Uterus (tissue), 4 donors: ENCODE results near the gene FASN. TPM values are rescaled to one million over a fixed set of nuclear protein-coding genes. Genes with fewer than 3 reads are reported as not detected.
"Not testable (repeated sequence)": the region's sequence is repeated elsewhere in the genome, so short reads cannot be mapped to it uniquely, and the experiment has no call there.

Experiments used
- DNase-seq, 2 donors: peaks; one replicate each; pipeline ENCODE4 v3.0.0-alpha.2; 2019 to 2020
- H3K27ac ChIP-seq, 2 donors: fragments of 200-600 bp; sonication (generic); 1 replicate in 1 of 2; 2 replicates in 1 of 2; pipeline ENCODE4 v1.5.1; 2016 to 2018
- H3K27me3 ChIP-seq, 2 donors: fragments of 200-600 bp; sonication (generic); one replicate each; pipeline ENCODE4 v1.5.1; 2018 to 2019; ENCODE audit warnings: control low read depth in 1 of 2
- H3K36me3 ChIP-seq, 2 donors: fragments of 200-600 bp; sonication (generic); one replicate each; pipeline ENCODE4 v1.5.1; 2019; ENCODE audit warnings: control low read depth in 1 of 2
- H3K4me1 ChIP-seq, 2 donors: fragments of 200-600 bp; sonication (generic); one replicate each; pipeline ENCODE4 v1.5.1; 2018 to 2019; ENCODE audit warnings: control low read depth in 1 of 2
- H3K4me3 ChIP-seq, 2 donors: fragments of 200-600 bp; sonication (generic); 1 replicate in 1 of 2; 2 replicates in 1 of 2; pipeline ENCODE4 v1.5.1; 2018 to 2019; ENCODE audit warnings: mild to moderate bottlenecking in 1 of 2
- H3K9me3 ChIP-seq, 2 donors: fragments of 200-600 bp; sonication (generic); one replicate each; pipeline ENCODE4 v1.5.1; 2019; ENCODE audit warnings: control low read depth in 1 of 2
- POLR2A ChIP-seq, 2 donors: fragments of 450-650 bp; IDR thresholded peaks; one replicate each; pipeline ENCODE4 v1.6.1; 2016; ENCODE audit warnings: antibody characterized with exemption in 2 of 2, mild to moderate bottlenecking in 1 of 2, moderate library complexity in 1 of 2
- intact Hi-C: fragments of 100-400 bp; cut with DNase I; formaldehyde crosslinking; loops from one replicate; pipeline ENCODE4 v1.15.1; 2023; ENCODE audit warnings: low total_unique reads
- total RNA-seq, 4 donors: library from RNA; depleted of rRNA in 3 of 4; stranded (reverse); fragments of >200 nt in 3 of 4; gene quantifications; one replicate each; pipeline versions ENCODE4 v1.1.0 to v1.2.4, GENCODE V29; 2014 to 2023
- TF ChIP-seq, protein P1 (sequence below), 4 experiments: fragments of 200-600 bp in 2 of 4; fragments of 450-650 bp in 2 of 4; sonication (generic) in 2 of 4; IDR thresholded peaks; one replicate each; pipeline ENCODE4 v1.5.1; 2016 to 2019; ENCODE audit warnings: antibody characterized with exemption in 4 of 4, mild to moderate bottlenecking in 2 of 4, moderate library complexity in 1 of 4
- donor health status: DM: yes; HTN: yes; CAD: no.

Gene FASN
- total RNA-seq, 4 donors from 2014 or later: 5.3 to 59.4 (median 23.4) TPM

DNA sequence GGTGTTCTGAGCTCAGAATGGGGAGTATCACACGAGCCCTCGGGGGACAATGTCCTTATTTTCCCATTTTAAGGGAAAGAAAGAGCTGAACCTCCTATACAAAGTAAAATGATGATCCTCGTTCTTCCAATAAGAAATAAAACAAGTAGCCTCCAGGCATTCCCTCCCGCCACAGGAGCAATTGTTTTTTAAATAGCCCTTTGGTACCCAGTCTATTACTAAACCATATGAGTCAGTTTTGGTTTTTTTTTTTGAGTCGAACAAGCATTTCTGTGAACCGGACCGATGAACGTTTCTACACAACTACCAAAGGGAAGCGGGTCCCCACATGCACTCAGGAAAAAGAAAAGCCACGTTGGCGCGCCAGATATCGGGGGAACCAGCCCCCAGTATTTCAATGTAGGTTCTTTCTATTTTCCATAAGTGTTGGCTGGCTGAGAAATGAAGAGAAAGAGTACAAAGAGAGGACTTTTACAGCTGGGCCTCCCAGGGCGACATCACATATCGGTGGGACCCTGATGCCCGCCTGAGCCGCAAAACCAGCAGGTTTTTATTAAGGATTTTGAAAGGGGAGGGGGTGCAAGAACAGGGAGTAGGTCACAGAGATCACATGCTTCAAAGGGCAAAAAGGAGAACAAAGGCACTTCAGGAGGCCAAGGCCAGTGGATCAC, 56.8 kb downstream of the FASN start:
- intact Hi-C loops: no loop called here

DNA sequence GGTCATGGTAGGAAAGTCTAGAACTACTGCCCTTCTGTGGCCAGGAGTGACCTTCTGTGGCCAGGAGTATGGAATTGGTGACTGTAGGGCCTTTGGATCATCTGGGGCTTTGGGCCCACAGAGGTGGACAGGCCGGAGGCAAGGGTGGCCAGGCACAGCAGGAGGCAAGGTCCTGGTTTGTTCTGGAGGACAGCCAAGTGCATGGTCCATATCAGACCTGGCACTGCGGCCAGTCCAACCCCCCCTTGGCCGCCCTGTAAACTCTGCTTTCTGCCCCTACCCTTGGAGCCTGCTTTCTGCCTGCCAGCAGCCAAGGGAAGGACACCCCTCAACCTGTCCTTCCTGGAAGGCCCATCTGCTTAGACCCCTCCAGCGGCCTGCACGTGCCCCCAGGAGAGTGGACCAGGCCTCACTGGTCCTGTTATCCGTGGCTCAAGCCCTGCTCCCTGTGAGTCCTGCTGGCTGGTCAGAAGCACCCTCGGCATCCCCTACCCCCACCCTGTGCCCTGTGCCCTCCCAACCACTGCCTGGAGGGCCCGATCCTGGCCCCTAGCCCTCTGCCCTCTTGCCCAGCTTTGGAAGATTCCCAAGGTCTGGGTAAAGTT, 58.2 kb downstream of the FASN start:
- intact Hi-C loops: no loop called here
- Histone ChIP-seq H3K9me3 (no peaks in the 10 kb centered on the region), H3K27ac (no peak overlapping the region), H3K27me3 (no peaks in the 10 kb centered on the region), H3K4me3 (no peak overlapping the region), H3K4me1 (peaks cover 0 to 10% of the 10 kb centered on the region in 2 donors), H3K36me3 (no peaks in the 10 kb centered on the region)
- DNase-seq: no peak
- TF ChIP-seq POLR2A (IDR thresholded peaks at IDR 0.05): no peak
- TF ChIP-seq, protein P1, sequence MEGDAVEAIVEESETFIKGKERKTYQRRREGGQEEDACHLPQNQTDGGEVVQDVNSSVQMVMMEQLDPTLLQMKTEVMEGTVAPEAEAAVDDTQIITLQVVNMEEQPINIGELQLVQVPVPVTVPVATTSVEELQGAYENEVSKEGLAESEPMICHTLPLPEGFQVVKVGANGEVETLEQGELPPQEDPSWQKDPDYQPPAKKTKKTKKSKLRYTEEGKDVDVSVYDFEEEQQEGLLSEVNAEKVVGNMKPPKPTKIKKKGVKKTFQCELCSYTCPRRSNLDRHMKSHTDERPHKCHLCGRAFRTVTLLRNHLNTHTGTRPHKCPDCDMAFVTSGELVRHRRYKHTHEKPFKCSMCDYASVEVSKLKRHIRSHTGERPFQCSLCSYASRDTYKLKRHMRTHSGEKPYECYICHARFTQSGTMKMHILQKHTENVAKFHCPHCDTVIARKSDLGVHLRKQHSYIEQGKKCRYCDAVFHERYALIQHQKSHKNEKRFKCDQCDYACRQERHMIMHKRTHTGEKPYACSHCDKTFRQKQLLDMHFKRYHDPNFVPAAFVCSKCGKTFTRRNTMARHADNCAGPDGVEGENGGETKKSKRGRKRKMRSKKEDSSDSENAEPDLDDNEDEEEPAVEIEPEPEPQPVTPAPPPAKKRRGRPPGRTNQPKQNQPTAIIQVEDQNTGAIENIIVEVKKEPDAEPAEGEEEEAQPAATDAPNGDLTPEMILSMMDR (IDR thresholded peaks at IDR 0.05): no peak

More for the DNA sequence above, 56.8 kb downstream of the FASN start:
- Histone ChIP-seq H3K9me3 (no peaks in the 10 kb centered on the region), H3K36me3 (no peaks in the 10 kb centered on the region), H3K27me3 (no peaks in the 10 kb centered on the region), H3K27ac (no peak overlapping the region), H3K4me3 (no peak overlapping the region), H3K4me1 (peaks cover 0 to 5% of the 10 kb centered on the region in 2 donors)
- TF ChIP-seq, protein P1 (IDR thresholded peaks at IDR 0.05): no peak
- no peak for TF ChIP-seq POLR2A (IDR thresholded peaks at IDR 0.05)
- DNase-seq: no peak

DNA sequence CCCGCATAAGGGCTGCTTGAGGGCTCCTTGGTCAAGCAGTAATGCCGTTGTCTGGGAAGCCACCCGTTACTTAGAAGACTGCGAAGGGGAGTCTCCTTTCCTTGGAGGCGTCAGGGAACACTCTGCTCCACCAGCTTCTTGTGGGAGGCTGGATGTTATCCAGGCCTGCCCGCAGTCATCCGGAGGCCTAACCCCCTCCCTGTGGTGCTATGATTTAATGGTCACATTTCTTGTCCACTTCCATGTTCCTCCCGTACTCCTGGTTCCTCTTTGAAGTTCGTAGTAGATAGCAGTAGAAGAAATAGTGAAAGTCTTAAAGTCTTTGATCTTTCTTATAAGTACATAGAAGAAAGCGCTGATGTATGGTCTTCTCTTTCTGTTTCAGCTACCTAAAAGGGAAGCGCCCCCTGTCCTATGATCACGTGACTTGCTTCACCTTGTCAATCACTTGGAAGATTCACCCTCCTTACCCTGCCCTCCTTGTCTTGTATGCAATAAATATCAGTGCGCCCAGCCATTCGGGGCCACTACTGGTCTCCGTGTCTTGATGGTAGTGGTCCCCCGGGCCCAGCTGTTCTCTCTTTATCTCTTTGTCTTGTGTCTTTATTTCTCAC, 59.1 kb downstream of the FASN start:
- intact Hi-C loops, H3K36me3 ChIP-seq, H3K4me3 ChIP-seq: not testable (repeated sequence)

DNA sequence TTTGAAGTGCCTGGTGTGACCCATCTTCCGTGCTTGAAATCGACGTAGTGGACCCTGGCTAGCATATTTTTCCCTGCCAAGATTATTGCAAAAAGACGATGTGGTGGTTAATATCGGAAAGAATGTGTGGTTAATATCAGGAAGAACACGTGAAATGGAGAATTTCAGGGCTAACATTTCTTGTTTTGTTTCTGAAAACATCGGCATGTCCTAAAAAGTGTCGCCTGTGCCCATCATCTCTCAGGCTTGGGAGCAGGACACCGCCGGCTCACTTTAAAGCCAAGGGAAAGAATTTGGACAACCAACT, 60.2 kb downstream of the FASN start:
- no peaks in the 10 kb centered on the region for H3K9me3 ChIP-seq
- H3K36me3 ChIP-seq: no peaks in the 10 kb centered on the region
- no peaks in the 10 kb centered on the region for H3K27me3 ChIP-seq
- no peak for DNase-seq
- intact Hi-C loops: no loop called here
- peak overlapping the region; percentile 49 to 66 for H3K4me3 ChIP-seq
- peak overlapping the region in 1 of 2 donors; percentile 96 for H3K27ac ChIP-seq
- peaks cover 0 to 10% of the 10 kb centered on the region in 2 donors for H3K4me1 ChIP-seq
- TF ChIP-seq, protein P1 (IDR thresholded peaks at IDR 0.05): no peak
- TF ChIP-seq POLR2A (IDR thresholded peaks at IDR 0.05): no peak

More for the DNA sequence above, 59.1 kb downstream of the FASN start:
- not testable (repeated sequence) for H3K27ac ChIP-seq, H3K9me3 ChIP-seq, DNase-seq, H3K27me3 ChIP-seq
- H3K4me1 ChIP-seq: peaks cover 0 to 10% of the 10 kb centered on the region in 2 donors

DNA sequence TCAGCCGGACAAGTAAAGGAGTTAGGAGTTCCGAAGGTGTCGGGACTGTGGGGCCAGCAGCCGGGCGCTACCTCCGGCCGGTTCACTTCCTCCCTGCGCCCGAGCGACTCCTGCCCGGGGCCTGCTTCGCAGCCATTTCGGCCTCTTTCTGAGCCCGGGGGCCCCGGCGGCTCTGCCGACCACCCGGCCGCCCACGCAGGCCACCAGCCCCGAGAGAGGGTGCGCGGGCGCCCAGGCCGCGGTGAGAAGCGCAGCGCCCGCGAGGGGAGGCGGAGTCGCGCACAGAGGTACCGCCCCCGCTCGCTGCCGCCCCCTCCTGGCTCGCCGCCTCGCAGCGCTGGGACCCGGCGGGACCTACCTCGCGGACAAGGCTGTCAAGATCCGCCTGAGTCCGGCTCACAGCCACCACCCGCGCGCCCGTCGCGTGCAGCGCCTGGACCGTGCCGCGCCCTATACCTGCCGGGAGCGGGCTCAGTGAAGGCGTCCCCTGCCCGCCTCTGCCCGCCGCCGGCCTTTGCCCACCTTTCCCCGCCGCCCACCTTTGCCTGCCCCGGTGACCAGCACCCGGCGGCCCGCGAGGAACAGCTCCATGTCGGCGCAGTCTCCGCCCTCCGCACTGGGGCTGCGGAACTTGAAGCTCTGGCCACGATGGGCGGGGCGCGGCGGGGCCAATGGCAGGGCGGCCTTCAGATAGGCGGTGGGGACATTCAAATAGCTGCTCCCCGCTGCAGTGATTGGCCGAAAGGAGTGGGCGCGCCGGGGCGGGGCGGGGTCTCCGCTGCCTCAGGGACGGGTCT, 60.7 kb downstream of the FASN start, which contains the start of gene DCXR:
Gene DCXR, minus strand, starts transcription at position 606 of the 797 bp plus-strand sequence. Its CDS starts 15 bp downstream, at position 591.
- intact Hi-C loops: no loop called here
- H3K4me3 ChIP-seq: peak within 1 kb of the TSS; percentile 49 to 66

More for the DNA sequence above, 60.7 kb downstream of the FASN start, which contains the start of gene DCXR:
- H3K27me3 ChIP-seq: no peaks in the 10 kb centered on the region
- H3K4me1 ChIP-seq: peaks cover 0 to 10% of the 10 kb centered on the region in 2 donors
- peak; percentile 96 to 97 for DNase-seq
- TF ChIP-seq, protein P1 (IDR thresholded peaks at IDR 0.05): peak; percentile 38 to 78 (median 72)
- peak; percentile 95 to 97 for TF ChIP-seq POLR2A (IDR thresholded peaks at IDR 0.05)
- peak within 1 kb of the TSS; percentile 79 to 96 for H3K27ac ChIP-seq
- H3K9me3 ChIP-seq: no peaks in the 10 kb centered on the region
- H3K36me3 ChIP-seq: no peaks in the 10 kb centered on the region
